HEK293 (cell line): ENCODE measurements around the gene BTG4.

Source experiments
- CTCF ChIA-PET: fragments of 350-600 bp; formaldehyde crosslinking; extraction: SDS; loops from one replicate; lab custom pipeline; 2021; ENCODE audit warnings: antibody characterized with exemption; lab: Yijun Ruan, JAX
- POLR2A ChIA-PET: fragments of 300-600 bp; formaldehyde crosslinking; extraction: SDS; loops from one replicate; lab custom pipeline; 2020; ENCODE audit warnings: antibody characterized with exemption, inconsistent platforms; lab: Yijun Ruan, JAX
- H3K27ac ChIP-seq: fragments of 200-500 bp; sonication (Bioruptor generic); 2 replicates; pipeline ENCODE4 v1.5.1; 2014; ENCODE audit warnings: low read depth, low read length, control low read depth, inconsistent platforms; ENCODE audit errors: extremely low read depth
- H3K36me3 ChIP-seq, 2 experiments: fragments of 200-500 bp in 1 of 2; sonication (Bioruptor generic) in 1 of 2; 1 replicate in 1 of 2; 2 replicates in 1 of 2; pipeline ENCODE4 v1.5.1; 2014 to 2017; ENCODE audit warnings: inconsistent platforms in 2 of 2, low read length in 2 of 2; ENCODE audit not compliant: control insufficient read depth in 2 of 2, insufficient read depth in 1 of 2
- H3K4me1 ChIP-seq: fragments of 200-500 bp; sonication (Bioruptor generic); 2 replicates; pipeline ENCODE4 v1.5.1; 2014; ENCODE audit warnings: mild to moderate bottlenecking, low read length, inconsistent platforms; ENCODE audit not compliant: control insufficient read depth, insufficient read depth
- H3K4me3 ChIP-seq: 2 replicates; pipeline ENCODE4 v1.5.1; 2011; ENCODE audit warnings: low read depth, mild to moderate bottlenecking, control low read depth, low read length, moderate library complexity
- H3K9me3 ChIP-seq: fragments of 200-500 bp; sonication (Bioruptor generic); 2 replicates; pipeline ENCODE4 v1.5.1; 2014; ENCODE audit warnings: low read depth, low read length, inconsistent platforms; ENCODE audit not compliant: control insufficient read depth, insufficient read depth
- AEBP2 ChIP-seq: fragments of 450-650 bp; formaldehyde crosslinking; IDR thresholded peaks from 2 replicates; pipeline ENCODE4 v1.5.1; 2016; ENCODE audit warnings: missing biosample characterization, missing genetic modification characterization, borderline replicate concordance
- BCL6B ChIP-seq: fragments of 450-650 bp; formaldehyde crosslinking; IDR thresholded peaks from 2 replicates; pipeline ENCODE4 v1.5.1; 2017; ENCODE audit warnings: missing biosample characterization, missing genetic modification characterization
- CTCF ChIP-seq: fragments of 450-650 bp; formaldehyde crosslinking; IDR thresholded peaks from 2 replicates; pipeline ENCODE4 v1.5.1; 2016; ENCODE audit warnings: missing biosample characterization, missing genetic modification characterization
- GLIS1 ChIP-seq: fragments of 450-650 bp; formaldehyde crosslinking; IDR thresholded peaks from 2 replicates; pipeline ENCODE4 v1.5.1; 2016; ENCODE audit warnings: missing biosample characterization, missing genetic modification characterization
- KLF1 ChIP-seq: fragments of 450-650 bp; formaldehyde crosslinking; IDR thresholded peaks from 2 replicates; pipeline ENCODE4 v1.5.1; 2016; ENCODE audit warnings: missing biosample characterization, missing genetic modification characterization
- PRDM1 ChIP-seq: fragments of 450-650 bp; formaldehyde crosslinking; IDR thresholded peaks from 2 replicates; pipeline ENCODE4; 2016; ENCODE audit warnings: missing biosample characterization, missing genetic modification characterization
- YY2 ChIP-seq: fragments of 450-650 bp; formaldehyde crosslinking; IDR thresholded peaks from 2 replicates; pipeline ENCODE4 v1.5.1; 2016; ENCODE audit warnings: missing biosample characterization, missing genetic modification characterization
- ZBTB1 ChIP-seq: fragments of 450-650 bp; formaldehyde crosslinking; IDR thresholded peaks from 2 replicates; pipeline ENCODE4 v1.5.1; 2016; ENCODE audit warnings: missing biosample characterization, missing genetic modification characterization
- ZNF202 ChIP-seq: fragments of 450-650 bp; formaldehyde crosslinking; IDR thresholded peaks from 2 replicates; pipeline ENCODE4 v1.5.1; 2016; ENCODE audit warnings: missing biosample characterization, missing genetic modification characterization, borderline replicate concordance
- ZNF214 ChIP-seq: fragments of 450-650 bp; formaldehyde crosslinking; IDR thresholded peaks from 2 replicates; pipeline ENCODE4 v1.5.1; 2017; ENCODE audit warnings: missing biosample characterization, mild to moderate bottlenecking, missing genetic modification characterization, borderline replicate concordance
- ZNF280C ChIP-seq: fragments of 450-650 bp; formaldehyde crosslinking; IDR thresholded peaks from 2 replicates; pipeline ENCODE4 v1.5.1; 2016; ENCODE audit warnings: missing biosample characterization, missing genetic modification characterization
- ZNF394 ChIP-seq: fragments of 450-650 bp; formaldehyde crosslinking; IDR thresholded peaks from 2 replicates; pipeline ENCODE4 v1.5.1; 2016; ENCODE audit warnings: missing biosample characterization, missing genetic modification characterization, mild to moderate bottlenecking, moderate library complexity, borderline replicate concordance
- ZNF398 ChIP-seq: fragments of 450-650 bp; formaldehyde crosslinking; IDR thresholded peaks from 2 replicates; pipeline ENCODE4 v1.5.1; 2017; ENCODE audit warnings: missing biosample characterization, missing genetic modification characterization
- ZNF416 ChIP-seq: fragments of 450-650 bp; formaldehyde crosslinking; IDR thresholded peaks from 2 replicates; pipeline ENCODE4 v1.5.1; 2016; ENCODE audit warnings: missing biosample characterization, missing genetic modification characterization
- ZNF473 ChIP-seq: fragments of 450-650 bp; formaldehyde crosslinking; IDR thresholded peaks from 2 replicates; pipeline ENCODE4 v1.5.1; 2017; ENCODE audit warnings: missing biosample characterization, missing genetic modification characterization
- ZNF48 ChIP-seq: fragments of 450-650 bp; formaldehyde crosslinking; IDR thresholded peaks from 2 replicates; pipeline ENCODE4 v1.5.1; 2016; ENCODE audit warnings: missing biosample characterization, missing genetic modification characterization
- ZNF488 ChIP-seq: fragments of 450-650 bp; formaldehyde crosslinking; IDR thresholded peaks from 2 replicates; pipeline ENCODE4 v1.5.1; 2016; ENCODE audit warnings: missing biosample characterization, missing genetic modification characterization
- ZNF513 ChIP-seq: fragments of 450-650 bp; IDR thresholded peaks from 2 replicates; pipeline ENCODE4 v1.5.1; 2018; ENCODE audit warnings: missing biosample characterization, missing genetic modification characterization
- ZNF596 ChIP-seq: fragments of 450-650 bp; IDR thresholded peaks from 2 replicates; pipeline ENCODE4 v1.5.0; 2018; ENCODE audit warnings: missing biosample characterization, mild to moderate bottlenecking, missing genetic modification characterization, moderate library complexity
- ZNF629 ChIP-seq: fragments of 450-650 bp; formaldehyde crosslinking; IDR thresholded peaks from 2 replicates; pipeline ENCODE4 v1.5.1; 2017; ENCODE audit warnings: missing biosample characterization, missing genetic modification characterization
- ZNF792 ChIP-seq: fragments of 450-650 bp; formaldehyde crosslinking; IDR thresholded peaks from 2 replicates; pipeline ENCODE4 v1.5.1; 2016; ENCODE audit warnings: missing biosample characterization, missing genetic modification characterization
- ZNF843 ChIP-seq: fragments of 450-650 bp; formaldehyde crosslinking; IDR thresholded peaks from 2 replicates; pipeline ENCODE4 v1.5.1; 2016; ENCODE audit warnings: missing biosample characterization, missing genetic modification characterization

BTG4 gene

GRCh38 chr11:111477898-111478297, 34.3 kb downstream of the BTG4 start (continued):
- TF ChIP-seq ZNF513 (tag by site-specific recombination), result no peak
- TF ChIP-seq ZNF792, result no peak
- TF ChIP-seq ZNF629, result no peak
- TF ChIP-seq ZNF596 (tag by site-specific recombination), result no peak
- TF ChIP-seq ZNF202 (tag by site-specific recombination), result no peak
- no peak for TF ChIP-seq ZBTB1
- TF ChIP-seq KLF1 (tag by site-specific recombination), result no peak

GRCh38 chr11:111476956-111477355, 35.2 kb downstream of the BTG4 start:
- Histone ChIP-seq H3K27ac (no peak overlapping the region), H3K4me3 (no peak overlapping the region), H3K4me1 (no peaks in the 10 kb centered on the region), H3K9me3 (no peaks in the 10 kb centered on the region), H3K36me3 (no peaks in the 10 kb centered on the region)
- POLR2A ChIA-PET, result no interaction called here
- TF ChIP-seq AEBP2 (tag by site-specific recombination), result no peak
- TF ChIP-seq ZNF280C, result no peak
- TF ChIP-seq ZNF843 (tag by site-specific recombination), result no peak
- TF ChIP-seq ZNF416 (tag by site-specific recombination), result no peak
- no peak for TF ChIP-seq ZNF398 (tag by site-specific recombination)
- TF ChIP-seq CTCF (tag by site-specific recombination), result no peak
- TF ChIP-seq ZNF214 (tag by site-specific recombination), result no peak
- TF ChIP-seq ZNF473 (tag by site-specific recombination), result no peak
- TF ChIP-seq BCL6B (tag by site-specific recombination), result no peak
- no peak for TF ChIP-seq ZNF394 (tag by site-specific recombination)
- no peak for TF ChIP-seq ZNF48
- TF ChIP-seq PRDM1 (tag by site-specific recombination), result no peak
- TF ChIP-seq ZNF488 (tag by site-specific recombination), result no peak
- TF ChIP-seq YY2 (tag by site-specific recombination), result no peak
- no peak for TF ChIP-seq GLIS1 (tag by site-specific recombination)
- CTCF ChIA-PET, result interaction anchor here (0.8 to 1.1 kb wide), 3 partner anchors 11 to 38 kb away, joined by 3 to 4 read pairs (median 4); partner anchors contain the start of gene HOATZ
